ENCODE results near the gene APBB1IP.

Gene APBB1IP

DNA sequence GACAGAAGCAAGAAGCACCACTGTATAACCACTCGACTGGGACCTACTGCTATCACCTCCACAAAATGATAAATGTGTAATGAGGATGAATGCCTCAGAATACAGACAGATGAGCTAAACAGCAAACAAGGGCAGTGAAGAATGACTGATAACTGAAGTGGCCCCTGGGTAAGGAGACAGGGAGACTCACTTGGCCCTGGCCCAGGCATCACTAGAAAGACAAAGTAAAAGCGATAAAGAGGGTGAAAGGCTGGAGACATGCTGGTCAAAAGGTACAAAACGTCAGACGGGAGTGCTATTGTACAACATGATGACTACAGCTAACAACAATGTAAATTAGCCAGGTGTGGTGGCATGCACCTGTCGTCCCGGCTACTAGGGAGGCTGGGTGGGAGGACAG lies 27.8 kb upstream of the APBB1IP start:
- no peak for DNase-seq (ENCODE audit: low read depth)
- no peak for TF ChIP-seq CTCF (IDR thresholded peaks at IDR 0.05; ENCODE audit: control insufficient read depth, extremely low read depth, insufficient read depth)
- no peak overlapping the region for H3K4me3 ChIP-seq (ENCODE audit: low read depth, low read length)

- no peak for TF ChIP-seq CTCF (IDR thresholded peaks at IDR 0.05; ENCODE audit: control insufficient read depth, extremely low read depth, insufficient read depth)
- no peak overlapping the region for H3K4me3 ChIP-seq (ENCODE audit: low read depth, low read length)
- no peak for DNase-seq (ENCODE audit: low read depth)
Observed at GRCh38 chr10:26412932-26413331, 25.2 kb upstream of the APBB1IP start.

- no peak overlapping the region for H3K4me3 ChIP-seq (ENCODE audit: low read depth, low read length)
- no peak for TF ChIP-seq CTCF (IDR thresholded peaks at IDR 0.05; ENCODE audit: control insufficient read depth, extremely low read depth, insufficient read depth)
- DNase-seq (ENCODE audit: low read depth): no peak
Observed at GRCh38 chr10:26413375-26413774, 24.8 kb upstream of the APBB1IP start.

DNA sequence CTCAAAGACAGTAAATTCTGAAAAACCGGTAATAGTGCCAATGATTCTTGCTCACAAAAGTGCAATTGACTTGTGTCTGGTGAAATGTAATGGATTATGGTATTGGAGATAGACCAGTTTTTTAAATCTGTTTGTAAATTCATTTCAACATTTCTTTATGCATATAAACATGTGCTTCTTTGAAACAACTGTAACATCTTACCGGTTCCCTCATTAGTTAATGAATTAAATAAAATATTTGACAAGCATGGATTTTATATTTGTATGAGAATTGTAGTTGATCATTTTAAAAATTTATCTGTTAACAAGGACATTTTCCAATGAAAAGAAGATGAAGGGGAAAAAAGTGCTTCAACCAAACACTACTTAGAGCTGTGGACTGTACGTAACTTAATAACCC lies 21.0 kb upstream of the APBB1IP start:
- DNase-seq (ENCODE audit: low read depth): no peak
- H3K4me3 ChIP-seq (ENCODE audit: low read depth, low read length): no peak overlapping the region
- TF ChIP-seq CTCF (IDR thresholded peaks at IDR 0.05; ENCODE audit: control insufficient read depth, extremely low read depth, insufficient read depth): no peak

DNA sequence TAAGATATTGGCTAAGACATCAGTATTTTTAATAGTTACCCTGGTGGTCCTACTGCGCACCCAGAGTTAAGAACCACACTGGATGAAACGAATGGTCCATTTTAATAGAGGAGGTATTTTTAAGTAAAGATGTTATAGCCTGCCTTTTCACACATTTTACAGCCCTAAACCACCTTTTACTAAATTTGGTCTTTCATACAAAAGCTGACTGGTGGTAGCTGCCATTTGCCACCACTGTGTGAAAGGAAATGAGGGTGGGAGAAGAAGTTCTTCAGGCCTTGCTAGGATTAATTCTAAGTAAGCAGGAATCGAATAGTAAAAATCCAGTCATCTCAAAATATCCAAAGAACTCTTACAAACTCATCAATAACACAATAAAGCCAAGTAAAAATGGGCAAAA lies 15.2 kb upstream of the APBB1IP start:
- no peak for TF ChIP-seq CTCF (IDR thresholded peaks at IDR 0.05; ENCODE audit: control insufficient read depth, extremely low read depth, insufficient read depth)
- no peak overlapping the region for H3K4me3 ChIP-seq (ENCODE audit: low read depth, low read length)
- DNase-seq (ENCODE audit: low read depth): no peak

DNA sequence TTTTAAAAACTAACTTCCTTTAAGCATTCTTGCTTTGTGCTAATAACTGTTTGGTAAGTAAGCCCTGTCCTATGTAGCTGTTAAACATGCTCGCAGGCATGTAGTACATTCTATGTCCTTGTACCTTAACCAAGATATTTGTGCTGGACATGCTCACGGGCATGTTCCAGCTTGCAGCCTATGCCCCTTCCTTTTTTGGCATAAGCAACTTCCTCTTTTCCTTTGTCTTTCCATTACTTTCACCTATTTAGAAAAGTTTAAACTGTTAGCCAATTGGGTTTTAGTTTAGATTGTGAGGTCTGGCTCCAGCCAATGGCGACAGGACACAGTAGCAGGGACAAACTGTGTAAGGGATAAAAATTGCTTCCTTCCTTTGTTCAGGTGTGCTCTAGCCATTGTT lies 14.4 kb upstream of the APBB1IP start:
- TF ChIP-seq CTCF (IDR thresholded peaks at IDR 0.05; ENCODE audit: control insufficient read depth, extremely low read depth, insufficient read depth): no peak
- DNase-seq (ENCODE audit: low read depth): no peak

DNA sequence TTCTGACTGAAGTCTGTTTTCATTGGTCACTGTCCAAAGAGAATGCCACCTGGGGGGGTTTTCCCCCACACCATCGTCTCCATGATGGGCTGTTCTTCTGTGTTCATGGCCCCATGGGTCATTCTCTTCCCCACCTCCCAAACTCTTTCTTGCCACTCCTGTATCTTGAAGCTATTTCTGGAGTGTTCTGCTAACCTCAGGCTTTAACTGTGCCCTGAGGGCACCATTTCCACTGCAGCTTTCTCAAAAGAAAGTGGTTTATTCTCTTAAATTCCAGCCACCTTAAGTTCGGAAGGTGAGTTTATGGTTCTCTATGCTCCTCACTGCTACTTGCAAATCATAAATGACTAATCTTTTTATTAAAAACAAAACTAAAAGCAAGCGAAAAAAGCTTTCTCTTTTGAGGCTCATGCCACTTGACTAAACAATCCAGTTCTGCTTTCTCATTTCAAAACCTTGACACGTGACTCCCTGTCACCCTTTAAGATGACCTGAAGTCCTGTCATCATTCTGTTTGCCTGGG lies 7.4 kb upstream of the APBB1IP start:
- DNase-seq (ENCODE audit: low read depth): no peak
- no peak overlapping the region for H3K4me3 ChIP-seq (ENCODE audit: low read depth, low read length)
- TF ChIP-seq CTCF (IDR thresholded peaks at IDR 0.05; ENCODE audit: control insufficient read depth, extremely low read depth, insufficient read depth): no peak

More for the DNA sequence above, 14.4 kb upstream of the APBB1IP start:
- no peak overlapping the region for H3K4me3 ChIP-seq (ENCODE audit: low read depth, low read length)

Measured in LNCaP clone FGC (cell line).